HepG2 (cell line): ENCODE measurements around the gene HYOU1. TPM values are rescaled to one million over a fixed set of nuclear protein-coding genes. Genes with fewer than 3 reads are reported as not detected.

Experiments used
- KDM5A ChIP-seq: fragments of 200-600 bp; sonication (generic); IDR thresholded peaks from 2 replicates; pipeline ENCODE4 v1.7.0; 2018; ENCODE audit warnings: antibody characterized with exemption, mild to moderate bottlenecking, low read length, borderline replicate concordance
- MBD4 ChIP-seq: IDR thresholded peaks from 2 replicates; pipeline ENCODE4 v1.6.1; 2012; ENCODE audit warnings: low read length, inconsistent platforms, borderline replicate concordance
- MTA3 ChIP-seq: sonication (generic); formaldehyde crosslinking; IDR thresholded peaks from 2 replicates; pipeline ENCODE4 v1.4.0; 2020; ENCODE audit warnings: missing genetic modification reagents
- NAIF1 ChIP-seq: sonication (generic); formaldehyde crosslinking; IDR thresholded peaks from 2 replicates; pipeline ENCODE4 v1.5.0; 2020; ENCODE audit warnings: mild to moderate bottlenecking, missing genetic modification reagents, borderline replicate concordance
- NFE2 ChIP-seq: sonication (generic); formaldehyde crosslinking; IDR thresholded peaks from 2 replicates; pipeline ENCODE4 v1.4.0; 2020; ENCODE audit warnings: missing genetic modification reagents
- RBFOX2 ChIP-seq: fragments of 200-400 bp; formaldehyde crosslinking; IDR thresholded peaks from 2 replicates; pipeline ENCODE4 v1.6.1; 2017; ENCODE audit warnings: low read depth, mild to moderate bottlenecking, low read length
- RXRB ChIP-seq: IDR thresholded peaks from 2 replicates; pipeline ENCODE4 v1.6.1; 2016; ENCODE audit warnings: borderline replicate concordance, missing genetic modification reagents, missing compliant biosample characterization
- SOX5 ChIP-seq: IDR thresholded peaks from 2 replicates; pipeline ENCODE4 v1.6.1; 2016; ENCODE audit warnings: borderline replicate concordance
- SP140L ChIP-seq: sonication (generic); formaldehyde crosslinking; IDR thresholded peaks from 2 replicates; pipeline ENCODE4 v1.4.0; 2020; ENCODE audit warnings: missing genetic modification reagents, borderline replicate concordance
- XRCC5 ChIP-seq: fragments of 200-400 bp; formaldehyde crosslinking; optimal IDR thresholded peaks from 2 replicates; pipeline ENCODE3; 2017; ENCODE audit warnings: mild to moderate bottlenecking, low read length
- YY1 ChIP-seq: IDR thresholded peaks from 2 replicates; pipeline ENCODE4 v1.6.1; 2011; ENCODE audit warnings: low read length, low read depth, moderate library complexity, mild to moderate bottlenecking; ENCODE audit not compliant: insufficient read depth, insufficient replicate concordance
- ZBTB38 ChIP-seq: sonication (generic); formaldehyde crosslinking; IDR thresholded peaks from 2 replicates; pipeline ENCODE4 v1.5.1; 2020; ENCODE audit warnings: mild to moderate bottlenecking, missing genetic modification reagents
- ZNF12 ChIP-seq: sonication (generic); formaldehyde crosslinking; IDR thresholded peaks from 2 replicates; pipeline ENCODE4 v1.5.0; 2020; ENCODE audit warnings: missing genetic modification reagents
- ZNF224 ChIP-seq: sonication (generic); formaldehyde crosslinking; IDR thresholded peaks from 2 replicates; pipeline ENCODE4 v1.5.0; 2020; ENCODE audit warnings: mild to moderate bottlenecking, missing genetic modification reagents
- ZNF263 ChIP-seq: sonication (generic); formaldehyde crosslinking; IDR thresholded peaks from 2 replicates; pipeline ENCODE4 v1.4.0; 2020; ENCODE audit warnings: missing genetic modification reagents
- ZNF30 ChIP-seq: sonication (generic); formaldehyde crosslinking; IDR thresholded peaks from 2 replicates; pipeline ENCODE4 v1.5.0; 2020; ENCODE audit warnings: mild to moderate bottlenecking, missing genetic modification reagents
- ZNF552 ChIP-seq: sonication (generic); formaldehyde crosslinking; IDR thresholded peaks from 2 replicates; pipeline ENCODE4 v1.9.0; 2022; ENCODE audit warnings: missing genetic modification reagents, mild to moderate bottlenecking, borderline replicate concordance
- ZNF564 ChIP-seq: sonication (generic); formaldehyde crosslinking; IDR thresholded peaks from 2 replicates; pipeline ENCODE4 v1.8.1; 2023; ENCODE audit warnings: mild to moderate bottlenecking, missing genetic modification reagents
- ZNF780A ChIP-seq: sonication (generic); formaldehyde crosslinking; IDR thresholded peaks from 2 replicates; pipeline ENCODE4 v1.8.0; 2022; ENCODE audit warnings: mild to moderate bottlenecking, missing genetic modification reagents, moderate library complexity
- ZSCAN25 ChIP-seq: sonication (generic); formaldehyde crosslinking; IDR thresholded peaks from 2 replicates; pipeline ENCODE4 v1.8.0; 2022; ENCODE audit warnings: mild to moderate bottlenecking, missing genetic modification reagents
- polyA plus RNA-seq, 8 experiments: library from polyadenylated mRNA; depleted of rRNA in 3 of 8; stranded (reverse) in 7 of 8; unstranded in 1 of 8; fragments of >200 nt; fragmentation: Illumina TruSeq in 4 of 8; extraction: Trizol in 4 of 8; gene quantifications; 2 replicates each; pipeline versions ENCODE4 v1.2.1 to v1.2.3, GENCODE V29; 2011 to 2016; ENCODE audit warnings: low read depth in 4 of 8, missing spikeins in 1 of 8, mixed read lengths in 1 of 8; ENCODE audit not compliant: insufficient read depth in 1 of 8
- total RNA-seq, 5 experiments: library from RNA; depleted of rRNA; stranded (reverse); fragments of >200 nt; fragmentation: Illumina TruSeq; extraction: Trizol; gene quantifications; 2 replicates each; pipeline ENCODE4 v1.2.3, GENCODE V29; 2016; ENCODE audit warnings: low read depth in 1 of 5
- TF ChIP-seq, protein P1 (sequence below): sonication (generic); formaldehyde crosslinking; IDR thresholded peaks from 2 replicates; pipeline ENCODE4 v1.8.1; 2023; ENCODE audit warnings: mild to moderate bottlenecking, missing genetic modification reagents, borderline replicate concordance
- TF ChIP-seq, protein P2 (sequence below): sonication (generic); formaldehyde crosslinking; IDR thresholded peaks from 2 replicates; pipeline ENCODE4 v1.5.0; 2020; ENCODE audit warnings: mild to moderate bottlenecking, missing genetic modification reagents, borderline replicate concordance
- TF ChIP-seq, protein P3 (sequence below): sonication (generic); formaldehyde crosslinking; IDR thresholded peaks from 2 replicates; pipeline ENCODE4 v1.5.1; 2020; ENCODE audit warnings: mild to moderate bottlenecking, moderate library complexity, missing genetic modification reagents
- TF ChIP-seq, protein P4 (sequence below): sonication (generic); formaldehyde crosslinking; IDR thresholded peaks from 2 replicates; pipeline ENCODE4 v1.4.0; 2020; ENCODE audit warnings: missing genetic modification reagents

HYOU1 gene
- total and polyA plus RNA-seq, 2 of the 13 experiments (the other 11 are each of a cell fraction or from before 2014, with no cell fraction given) = 127 to 155 TPM

DNA sequence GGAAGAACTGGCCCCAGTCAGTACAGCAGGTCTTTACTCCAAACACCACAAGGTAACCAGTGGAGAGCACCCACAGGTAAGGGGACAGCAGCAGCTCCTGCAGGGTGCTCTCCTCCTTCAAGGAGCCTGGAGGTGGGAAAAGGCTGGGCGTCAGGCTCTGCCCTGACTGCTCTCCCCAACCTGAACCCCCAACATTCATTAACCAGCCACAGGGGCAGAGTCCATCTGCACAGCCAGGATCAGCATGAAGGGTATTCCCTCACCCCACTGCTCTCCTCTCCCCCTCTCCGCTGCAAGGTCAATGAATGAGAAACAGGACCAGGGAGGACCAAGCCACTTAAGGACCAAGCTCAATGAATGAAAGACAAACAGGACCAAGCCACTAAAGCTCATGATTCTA lies 30.0 kb downstream of the HYOU1 start (continued):
- TF ChIP-seq, protein P1, sequence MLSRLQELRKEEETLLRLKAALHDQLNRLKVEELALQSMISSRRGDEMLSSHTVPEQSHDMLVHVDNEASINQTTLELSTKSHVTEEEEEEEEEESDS = no peak
- TF ChIP-seq ZNF552 (CRISPR knock-in tag) = no peak
- TF ChIP-seq NAIF1 = no peak
- TF ChIP-seq, protein P2, sequence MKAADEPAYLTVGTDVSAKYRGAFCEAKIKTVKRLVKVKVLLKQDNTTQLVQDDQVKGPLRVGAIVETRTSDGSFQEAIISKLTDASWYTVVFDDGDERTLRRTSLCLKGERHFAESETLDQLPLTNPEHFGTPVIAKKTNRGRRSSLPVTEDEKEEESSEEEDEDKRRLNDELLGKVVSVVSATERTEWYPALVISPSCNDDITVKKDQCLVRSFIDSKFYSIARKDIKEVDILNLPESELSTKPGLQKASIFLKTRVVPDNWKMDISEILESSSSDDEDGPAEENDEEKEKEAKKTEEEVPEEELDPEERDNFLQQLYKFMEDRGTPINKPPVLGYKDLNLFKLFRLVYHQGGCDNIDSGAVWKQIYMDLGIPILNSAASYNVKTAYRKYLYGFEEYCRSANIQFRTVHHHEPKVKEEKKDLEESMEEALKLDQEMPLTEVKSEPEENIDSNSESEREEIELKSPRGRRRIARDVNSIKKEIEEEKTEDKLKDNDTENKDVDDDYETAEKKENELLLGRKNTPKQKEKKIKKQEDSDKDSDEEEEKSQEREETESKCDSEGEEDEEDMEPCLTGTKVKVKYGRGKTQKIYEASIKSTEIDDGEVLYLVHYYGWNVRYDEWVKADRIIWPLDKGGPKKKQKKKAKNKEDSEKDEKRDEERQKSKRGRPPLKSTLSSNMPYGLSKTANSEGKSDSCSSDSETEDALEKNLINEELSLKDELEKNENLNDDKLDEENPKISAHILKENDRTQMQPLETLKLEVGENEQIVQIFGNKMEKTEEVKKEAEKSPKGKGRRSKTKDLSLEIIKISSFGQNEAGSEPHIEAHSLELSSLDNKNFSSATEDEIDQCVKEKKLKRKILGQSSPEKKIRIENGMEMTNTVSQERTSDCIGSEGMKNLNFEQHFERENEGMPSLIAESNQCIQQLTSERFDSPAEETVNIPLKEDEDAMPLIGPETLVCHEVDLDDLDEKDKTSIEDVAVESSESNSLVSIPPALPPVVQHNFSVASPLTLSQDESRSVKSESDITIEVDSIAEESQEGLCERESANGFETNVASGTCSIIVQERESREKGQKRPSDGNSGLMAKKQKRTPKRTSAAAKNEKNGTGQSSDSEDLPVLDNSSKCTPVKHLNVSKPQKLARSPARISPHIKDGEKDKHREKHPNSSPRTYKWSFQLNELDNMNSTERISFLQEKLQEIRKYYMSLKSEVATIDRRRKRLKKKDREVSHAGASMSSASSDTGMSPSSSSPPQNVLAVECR (CRISPR knock-in tag) = 0 out of 2 replicates have a peak, but pooled peaks have one; percentile 4
- TF ChIP-seq, protein P3, sequence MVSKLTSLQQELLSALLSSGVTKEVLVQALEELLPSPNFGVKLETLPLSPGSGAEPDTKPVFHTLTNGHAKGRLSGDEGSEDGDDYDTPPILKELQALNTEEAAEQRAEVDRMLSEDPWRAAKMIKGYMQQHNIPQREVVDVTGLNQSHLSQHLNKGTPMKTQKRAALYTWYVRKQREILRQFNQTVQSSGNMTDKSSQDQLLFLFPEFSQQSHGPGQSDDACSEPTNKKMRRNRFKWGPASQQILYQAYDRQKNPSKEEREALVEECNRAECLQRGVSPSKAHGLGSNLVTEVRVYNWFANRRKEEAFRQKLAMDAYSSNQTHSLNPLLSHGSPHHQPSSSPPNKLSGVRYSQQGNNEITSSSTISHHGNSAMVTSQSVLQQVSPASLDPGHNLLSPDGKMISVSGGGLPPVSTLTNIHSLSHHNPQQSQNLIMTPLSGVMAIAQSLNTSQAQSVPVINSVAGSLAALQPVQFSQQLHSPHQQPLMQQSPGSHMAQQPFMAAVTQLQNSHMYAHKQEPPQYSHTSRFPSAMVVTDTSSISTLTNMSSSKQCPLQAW = peak; percentile 92
- TF ChIP-seq ZNF30 = no peak
- no peak for TF ChIP-seq SOX5 (CRISPR knock-in tag)
- TF ChIP-seq ZNF263 (CRISPR knock-in tag) = peak; percentile 68
- TF ChIP-seq XRCC5 = no peak
- TF ChIP-seq ZNF12 (CRISPR knock-in tag) = no peak
- TF ChIP-seq ZNF224 = no peak
- TF ChIP-seq KDM5A = no peak
- TF ChIP-seq MTA3 (CRISPR knock-in tag) = no peak
- TF ChIP-seq ZBTB38 (CRISPR knock-in tag) = no peak
- 0 out of 2 replicates have a peak, but pooled peaks have one; percentile 23 for TF ChIP-seq ZSCAN25
- TF ChIP-seq RBFOX2 = no peak
- TF ChIP-seq, protein P4, sequence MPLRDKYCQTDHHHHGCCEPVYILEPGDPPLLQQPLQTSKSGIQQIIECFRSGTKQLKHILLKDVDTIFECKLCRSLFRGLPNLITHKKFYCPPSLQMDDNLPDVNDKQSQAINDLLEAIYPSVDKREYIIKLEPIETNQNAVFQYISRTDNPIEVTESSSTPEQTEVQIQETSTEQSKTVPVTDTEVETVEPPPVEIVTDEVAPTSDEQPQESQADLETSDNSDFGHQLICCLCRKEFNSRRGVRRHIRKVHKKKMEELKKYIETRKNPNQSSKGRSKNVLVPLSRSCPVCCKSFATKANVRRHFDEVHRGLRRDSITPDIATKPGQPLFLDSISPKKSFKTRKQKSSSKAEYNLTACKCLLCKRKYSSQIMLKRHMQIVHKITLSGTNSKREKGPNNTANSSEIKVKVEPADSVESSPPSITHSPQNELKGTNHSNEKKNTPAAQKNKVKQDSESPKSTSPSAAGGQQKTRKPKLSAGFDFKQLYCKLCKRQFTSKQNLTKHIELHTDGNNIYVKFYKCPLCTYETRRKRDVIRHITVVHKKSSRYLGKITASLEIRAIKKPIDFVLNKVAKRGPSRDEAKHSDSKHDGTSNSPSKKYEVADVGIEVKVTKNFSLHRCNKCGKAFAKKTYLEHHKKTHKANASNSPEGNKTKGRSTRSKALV = no peak
- no peak for TF ChIP-seq ZNF564 (CRISPR knock-in tag)
- no peak for TF ChIP-seq YY1
- peak; percentile 28; the same call in 1 of the 2 replicates for TF ChIP-seq RXRB (CRISPR knock-in tag)
- no peak for TF ChIP-seq ZNF780A
- no peak for TF ChIP-seq MBD4
- no peak for TF ChIP-seq NFE2 (CRISPR knock-in tag)
- no peak for TF ChIP-seq SP140L (CRISPR knock-in tag)
